ENCODE measurements around the gene TEX30. TPM values are rescaled to one million over a fixed set of nuclear protein-coding genes. Genes with fewer than 3 reads are reported as not detected.

TEX30 gene
- total RNA-seq, 1 donor from 2014 or later = 5.8 TPM

DNA sequence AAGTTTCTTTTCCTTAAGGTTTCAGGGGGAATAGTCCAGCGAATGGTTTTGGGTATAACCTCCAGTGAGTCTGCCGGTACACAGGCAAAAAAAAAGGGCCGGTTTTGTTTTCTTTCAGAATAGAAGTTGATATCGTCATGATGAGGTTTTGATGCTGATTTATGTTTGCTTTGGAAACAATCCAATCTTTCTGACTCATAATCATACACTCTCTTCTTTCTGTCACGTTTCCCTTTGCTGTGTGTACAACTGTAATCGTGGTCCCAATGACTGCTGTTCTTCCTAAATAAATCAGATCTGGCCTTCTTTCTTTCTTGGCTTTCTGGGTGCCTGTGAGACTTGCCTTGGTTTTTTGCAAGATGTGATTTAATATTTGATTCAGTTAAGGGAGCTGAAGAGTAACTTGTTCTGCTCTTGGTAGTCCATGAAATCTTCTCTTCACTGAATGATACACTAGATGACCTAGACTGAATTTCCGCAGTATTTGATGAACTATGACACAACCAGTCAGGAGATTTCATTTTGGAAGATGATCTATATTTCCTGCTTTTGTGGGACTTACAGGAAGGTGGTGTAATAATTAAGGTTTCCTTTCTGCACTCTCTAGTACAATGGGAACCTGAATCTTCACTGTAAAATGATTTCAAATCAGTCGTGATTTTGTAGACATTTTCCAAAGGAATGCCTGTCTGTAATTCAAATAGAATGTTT is 43.9 kb downstream of the TEX30 start:
- DNase-seq (ENCODE audit: low read depth) (peak; percentile 60), FAIRE-seq (peak; percentile 32)
- H3K79me2 ChIP-seq (ENCODE audit: insufficient read depth, low read length) = no peaks in the 10 kb centered on the region
- TF ChIP-seq EZH2 (IDR thresholded peaks at IDR 0.05; ENCODE audit: insufficient read depth, low read length) = no peak
- TF ChIP-seq, protein P1, sequence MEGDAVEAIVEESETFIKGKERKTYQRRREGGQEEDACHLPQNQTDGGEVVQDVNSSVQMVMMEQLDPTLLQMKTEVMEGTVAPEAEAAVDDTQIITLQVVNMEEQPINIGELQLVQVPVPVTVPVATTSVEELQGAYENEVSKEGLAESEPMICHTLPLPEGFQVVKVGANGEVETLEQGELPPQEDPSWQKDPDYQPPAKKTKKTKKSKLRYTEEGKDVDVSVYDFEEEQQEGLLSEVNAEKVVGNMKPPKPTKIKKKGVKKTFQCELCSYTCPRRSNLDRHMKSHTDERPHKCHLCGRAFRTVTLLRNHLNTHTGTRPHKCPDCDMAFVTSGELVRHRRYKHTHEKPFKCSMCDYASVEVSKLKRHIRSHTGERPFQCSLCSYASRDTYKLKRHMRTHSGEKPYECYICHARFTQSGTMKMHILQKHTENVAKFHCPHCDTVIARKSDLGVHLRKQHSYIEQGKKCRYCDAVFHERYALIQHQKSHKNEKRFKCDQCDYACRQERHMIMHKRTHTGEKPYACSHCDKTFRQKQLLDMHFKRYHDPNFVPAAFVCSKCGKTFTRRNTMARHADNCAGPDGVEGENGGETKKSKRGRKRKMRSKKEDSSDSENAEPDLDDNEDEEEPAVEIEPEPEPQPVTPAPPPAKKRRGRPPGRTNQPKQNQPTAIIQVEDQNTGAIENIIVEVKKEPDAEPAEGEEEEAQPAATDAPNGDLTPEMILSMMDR (IDR thresholded peaks at IDR 0.05; ENCODE audit: insufficient read depth, low read depth, low read length) = no peak
- H3K27me3 Mint-ChIP-seq (ENCODE audit: low read depth, unreplicated experiment) = peaks cover 4% of the 10 kb centered on the region
- no peak overlapping the region for H3K4me3 Mint-ChIP-seq (ENCODE audit: unreplicated experiment)
- peak overlapping the region; percentile 67 for H3K4me2 ChIP-seq (ENCODE audit: low read length)
- no peaks in the 10 kb centered on the region for H3K9me3 ChIP-seq (ENCODE audit: insufficient read depth, low read depth, low read length)
- H3K36me3 ChIP-seq (ENCODE audit: insufficient read depth, low read length) = no peaks in the 10 kb centered on the region
- H4K20me1 ChIP-seq (ENCODE audit: insufficient read depth, low read length) = no peaks in the 10 kb centered on the region
- H2AFZ ChIP-seq (ENCODE audit: low read depth, low read length) = no peak overlapping the region
- no peak overlapping the region for H3K9ac ChIP-seq (ENCODE audit: low read length)
- no peaks in the 10 kb centered on the region for H3K9me3 Mint-ChIP-seq (ENCODE audit: unreplicated experiment)
- H3K27ac Mint-ChIP-seq (ENCODE audit: unreplicated experiment) = no peak overlapping the region
- H3K4me1 Mint-ChIP-seq (ENCODE audit: low read depth, unreplicated experiment) = no peaks in the 10 kb centered on the region
- no peak overlapping the region for H3K27ac ChIP-seq (ENCODE audit: low read depth, low read length)
- peaks cover 6% of the 10 kb centered on the region for H3K4me1 ChIP-seq (ENCODE audit: insufficient read depth, low read length)
- peak overlapping the region; percentile 5 for H3K4me3 ChIP-seq (ENCODE audit: insufficient read depth, low read depth, low read length)
- H3K27me3 ChIP-seq (ENCODE audit: insufficient read depth, low read length) = peaks cover 11% of the 10 kb centered on the region
- no peaks in the 10 kb centered on the region for H3K36me3 Mint-ChIP-seq (ENCODE audit: low read depth, unreplicated experiment)

DNA sequence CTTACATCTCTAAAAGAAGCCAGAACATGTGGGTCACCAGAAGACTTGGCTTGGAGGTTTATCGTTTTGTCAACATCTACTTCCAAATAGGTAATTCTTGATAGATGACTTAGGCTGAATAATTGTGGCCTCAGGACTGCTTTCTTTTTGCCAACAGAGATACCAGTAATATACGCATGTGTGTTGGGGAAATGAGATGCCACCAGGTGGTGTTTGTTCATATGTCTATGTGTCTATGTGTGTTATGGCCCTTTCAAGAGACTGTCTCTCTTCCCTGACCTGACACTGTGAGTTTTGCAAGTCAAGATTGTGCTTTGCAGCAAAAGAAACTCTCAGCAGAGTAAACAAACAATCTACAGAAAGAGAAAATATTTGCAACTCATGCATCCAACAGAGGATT is 47.2 kb downstream of the TEX30 start:
- H3K27ac Mint-ChIP-seq (ENCODE audit: unreplicated experiment) = no peak overlapping the region
- H3K9me3 ChIP-seq (ENCODE audit: insufficient read depth, low read depth, low read length) = no peaks in the 10 kb centered on the region

More for the DNA sequence above, 47.2 kb downstream of the TEX30 start:
- Mint-ChIP-seq H3K9me3 (ENCODE audit: unreplicated experiment) (no peaks in the 10 kb centered on the region), H3K4me1 (ENCODE audit: low read depth, unreplicated experiment) (no peaks in the 10 kb centered on the region), H3K27me3 (ENCODE audit: low read depth, unreplicated experiment) (peaks cover 4% of the 10 kb centered on the region), H3K4me3 (ENCODE audit: unreplicated experiment) (no peak overlapping the region), H3K36me3 (ENCODE audit: low read depth, unreplicated experiment) (no peaks in the 10 kb centered on the region)
- Histone ChIP-seq H3K36me3 (ENCODE audit: insufficient read depth, low read length) (no peaks in the 10 kb centered on the region), H3K79me2 (ENCODE audit: insufficient read depth, low read length) (no peaks in the 10 kb centered on the region), H4K20me1 (ENCODE audit: insufficient read depth, low read length) (no peaks in the 10 kb centered on the region), H2AFZ (ENCODE audit: low read depth, low read length) (no peak overlapping the region), H3K4me1 (ENCODE audit: insufficient read depth, low read length) (peaks cover 6% of the 10 kb centered on the region), H3K9ac (ENCODE audit: low read length) (no peak overlapping the region), H3K27me3 (ENCODE audit: insufficient read depth, low read length) (peaks cover 10% of the 10 kb centered on the region), H3K27ac (ENCODE audit: low read depth, low read length) (no peak overlapping the region), H3K4me3 (ENCODE audit: insufficient read depth, low read depth, low read length) (no peak overlapping the region), H3K4me2 (ENCODE audit: low read length) (no peak overlapping the region)
- DNase-seq (ENCODE audit: low read depth) (no peak), FAIRE-seq (no peak)
- TF ChIP-seq EZH2 (IDR thresholded peaks at IDR 0.05; ENCODE audit: insufficient read depth, low read length) = no peak
- TF ChIP-seq, protein P1 (IDR thresholded peaks at IDR 0.05; ENCODE audit: insufficient read depth, low read depth, low read length) = no peak

All from astrocyte (in vitro differentiated cells and primary cell).